NT2/D1 (cell line): ENCODE results near the gene CRTC1.

ENCODE experiments used
- SUZ12 ChIP-seq: IDR thresholded peaks from 2 replicates; pipeline ENCODE4 v1.6.1; 2011; ENCODE audit not compliant: insufficient read length, insufficient read depth; ENCODE audit errors: extremely low read depth
- YY1 ChIP-seq: IDR thresholded peaks from 2 replicates; pipeline ENCODE4 v1.6.1; 2011; ENCODE audit not compliant: insufficient read length, insufficient read depth

DNA sequence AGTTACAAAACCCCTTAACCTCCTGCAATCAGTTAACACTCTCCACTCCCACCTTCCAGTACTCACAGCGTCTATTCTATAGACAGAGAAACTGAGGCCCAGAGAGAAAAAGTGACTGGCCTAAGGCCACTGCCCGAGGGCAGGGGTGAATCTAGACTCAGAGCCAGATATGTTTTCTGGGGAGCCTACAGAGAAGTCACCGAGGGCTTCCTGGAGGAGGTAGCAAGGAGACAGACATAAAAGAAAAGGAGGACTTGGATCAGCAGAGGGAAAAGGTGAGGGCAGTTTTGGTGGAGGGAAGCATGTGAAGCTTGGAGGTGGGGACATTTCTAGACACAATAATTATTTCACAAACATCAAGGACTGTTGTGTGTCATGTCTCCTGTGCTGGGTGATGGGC lies 109.2 kb downstream of the CRTC1 start:
- TF ChIP-seq SUZ12 (no peak), YY1 (no peak)
